Measurements from ENCODE around the gene CSTPP1. TPM values are rescaled to one million over a fixed set of nuclear protein-coding genes. Genes with fewer than 3 reads are reported as not detected.

The CSTPP1 gene
- total RNA-seq, 4 donors from 2014 or later = 9.8 to 14.3 (median 11.1) TPM

GRCh38 chr11:47127213-47127612 is 190.7 kb downstream of the CSTPP1 start:
- TF ChIP-seq CTCF (IDR thresholded peaks at IDR 0.05) = no peak
- no peak for ATAC-seq (ENCODE audit: low FRiP score)
- DNase-seq (ENCODE audit: low spot score) = no peak

- no peak for ATAC-seq (ENCODE audit: low FRiP score)
Measured at GRCh38 chr11:47130543-47130942, 194.0 kb downstream of the CSTPP1 start.

GRCh38 chr11:47131136-47131535 is 194.6 kb downstream of the CSTPP1 start:
- TF ChIP-seq CTCF (IDR thresholded peaks at IDR 0.05) = no peak
- ATAC-seq (ENCODE audit: low FRiP score) (no peak), DNase-seq (ENCODE audit: low spot score) (no peak)

More at GRCh38 chr11:47130543-47130942, 194.0 kb downstream of the CSTPP1 start:
- no peak for TF ChIP-seq CTCF (IDR thresholded peaks at IDR 0.05)
- no peak for DNase-seq (ENCODE audit: low spot score)

GRCh38 chr11:47132490-47132889 is 195.9 kb downstream of the CSTPP1 start:
- DNase-seq (ENCODE audit: low spot score) = no peak
- TF ChIP-seq CTCF (IDR thresholded peaks at IDR 0.05) = no peak
- no peak for ATAC-seq (ENCODE audit: low FRiP score)

- ATAC-seq (ENCODE audit: low FRiP score) (no peak), DNase-seq (ENCODE audit: low spot score) (no peak)
- no peak for TF ChIP-seq CTCF (IDR thresholded peaks at IDR 0.05)
Measured at GRCh38 chr11:47132981-47133380, 196.4 kb downstream of the CSTPP1 start.

GRCh38 chr11:47136327-47136726 is 199.8 kb downstream of the CSTPP1 start:
- no peak for DNase-seq (ENCODE audit: low spot score)
- ATAC-seq (ENCODE audit: low FRiP score) = no peak

More at GRCh38 chr11:47136327-47136726, 199.8 kb downstream of the CSTPP1 start:
- no peak for TF ChIP-seq CTCF (IDR thresholded peaks at IDR 0.05)
